B cell (primary cell): ENCODE measurements around the gene BACH2. TPM values are rescaled to one million over a fixed set of nuclear protein-coding genes. Genes with fewer than 3 reads are reported as not detected.

ENCODE experiments used
- ATAC-seq: fragments of 200-7000 bp; cut with Tn5 transposase; one replicate; pipeline ENCODE4 v1.10.0; 2021; ENCODE audit warnings: low read depth, mild to moderate bottlenecking, moderate number of reproducible peaks, moderate library complexity
- CTCF ChIA-PET: fragments of 350-600 bp; sonication (Branson Sonifier 250); formaldehyde crosslinking; loops from one replicate; lab custom pipeline; 2021; ENCODE audit warnings: antibody characterized with exemption, inconsistent platforms; lab: Charles Lee
- POLR2A ChIA-PET: fragments of 350-600 bp; sonication (Branson Sonifier 250); formaldehyde crosslinking; loops from one replicate; lab custom pipeline; 2021; ENCODE audit warnings: antibody characterized with exemption; lab: Charles Lee
- DNase-seq: peaks from one replicate; pipeline ENCODE4 v3.0.0; 2013
- H2AFZ ChIP-seq: 2 replicates; pipeline ENCODE4 v1.6.1; 2012; ENCODE audit warnings: mild to moderate bottlenecking, low read depth, low read length; ENCODE audit not compliant: insufficient read depth, poor library complexity, severe bottlenecking
- H3K27ac ChIP-seq, 2 donors: 1 replicate in 1 of 2; 2 replicates in 1 of 2; pipeline ENCODE4 v1.5.1; 2012 to 2013; ENCODE audit warnings: low read length in 2 of 2, mild to moderate bottlenecking in 2 of 2, moderate library complexity in 1 of 2
- H3K27me3 ChIP-seq, 4 experiments: fragments of 200-600 bp in 1 of 4; sonication (generic) in 1 of 4; replicated peaks in 1 of 4; 1 replicate in 2 of 4; 2 replicates in 2 of 4; pipeline versions ENCODE4 v1.6.1 to v1.7.0; 2013 to 2016; ENCODE audit warnings: low read length in 3 of 4, mild to moderate bottlenecking in 2 of 4, mixed read lengths in 1 of 4, moderate library complexity in 1 of 4; ENCODE audit not compliant: insufficient read depth in 4 of 4, control insufficient read depth in 3 of 4; ENCODE audit errors: control extremely low read depth in 1 of 4
- H3K36me3 ChIP-seq, 2 experiments: replicated peaks in 1 of 2; 1 replicate in 1 of 2; 2 replicates in 1 of 2; pipeline versions ENCODE4 v1.6.1 to v1.7.1; 2013; ENCODE audit warnings: low read length in 1 of 2; ENCODE audit not compliant: insufficient read depth in 2 of 2, control insufficient read depth in 1 of 2; ENCODE audit errors: control extremely low read depth in 1 of 2, extremely low read depth in 1 of 2
- H3K4me1 ChIP-seq, 2 donors: fragments of 200-600 bp in 1 of 2; sonication (generic) in 1 of 2; 1 replicate in 1 of 2; 2 replicates in 1 of 2; pipeline versions ENCODE4 v1.5.1 to v1.6.1; 2013 to 2017; ENCODE audit warnings: low read length in 2 of 2; ENCODE audit not compliant: control insufficient read depth in 2 of 2, insufficient read depth in 2 of 2
- H3K4me2 ChIP-seq: replicated peaks from 2 replicates; pipeline ENCODE3; 2012; ENCODE audit warnings: mild to moderate bottlenecking, low read depth, low read length; ENCODE audit not compliant: poor library complexity, severe bottlenecking
- H3K4me3 ChIP-seq, 5 experiments: fragments of 200-600 bp in 1 of 5; sonication (generic) in 1 of 5; 1 replicate in 3 of 5; 2 replicates in 2 of 5; pipeline versions ENCODE4 v1.5.1 to v1.7.0; 2011 to 2016; ENCODE audit warnings: low read length in 4 of 5, mild to moderate bottlenecking in 4 of 5, low read depth in 2 of 5, control low read depth in 1 of 5, moderate library complexity in 1 of 5; ENCODE audit not compliant: insufficient read depth in 1 of 5; ENCODE audit errors: control extremely low read depth in 1 of 5, extremely low read depth in 1 of 5
- H3K79me2 ChIP-seq: fragments of 200-600 bp; sonication (generic); one replicate; pipeline ENCODE4 v1.6.0; 2016; ENCODE audit warnings: low read length; ENCODE audit not compliant: control insufficient read depth, insufficient read depth
- H3K9ac ChIP-seq: fragments of 200-600 bp; sonication (generic); 2 replicates; pipeline ENCODE4 v1.6.1; 2017; ENCODE audit warnings: mild to moderate bottlenecking, low read length, moderate library complexity
- H3K9me3 ChIP-seq, 3 donors: one replicate each; pipeline versions ENCODE4 v1.6.1 to v1.7.1; 2013; ENCODE audit warnings: low read length in 2 of 3; ENCODE audit not compliant: control insufficient read depth in 2 of 3, insufficient read depth in 1 of 3; ENCODE audit errors: control extremely low read depth in 1 of 3
- H4K20me1 ChIP-seq: 2 replicates; pipeline ENCODE4 v1.6.0; 2012; ENCODE audit warnings: mild to moderate bottlenecking, low read length; ENCODE audit not compliant: insufficient read depth, control insufficient read depth, poor library complexity, severe bottlenecking
- H3K27ac Mint-ChIP-seq: one replicate; pipeline ENCODE4 v1.8.0; 2021; ENCODE audit warnings: mixed read lengths
- H3K27me3 Mint-ChIP-seq: one replicate; pipeline ENCODE4 v1.8.0; 2021; ENCODE audit warnings: mixed read lengths
- H3K4me1 Mint-ChIP-seq: one replicate; pipeline ENCODE4 v1.8.0; 2021; ENCODE audit warnings: mixed read lengths
- H3K4me3 Mint-ChIP-seq: one replicate; pipeline ENCODE4 v1.8.0; 2021; ENCODE audit warnings: mixed read lengths
- H3K9me3 Mint-ChIP-seq: one replicate; pipeline ENCODE4 v1.8.0; 2022; ENCODE audit warnings: mixed read lengths; ENCODE audit not compliant: insufficient read depth
- EZH2 ChIP-seq: IDR thresholded peaks from 2 replicates; pipeline ENCODE4 v1.6.1; 2012; ENCODE audit warnings: borderline replicate concordance, low read depth, mild to moderate bottlenecking, moderate library complexity, low read length; ENCODE audit not compliant: insufficient read depth, poor library complexity, severe bottlenecking
- WGBS: methylation state at CpG from one replicate; pipeline ENCODE4 v1.1.5; 2013; ENCODE audit warnings: missing lambda C conversion rate; ENCODE audit not compliant: insufficient coverage; 5-methylcytosine and 5-hydroxymethylcytosine counted together
- intact Hi-C: fragments of 100-400 bp; cut with micrococcal nuclease; formaldehyde crosslinking; loops from one replicate; pipeline ENCODE4 v1.10.0; 2022
- polyA plus RNA-seq: library from polyadenylated mRNA; depleted of rRNA; stranded (reverse); fragments of >200 nt; gene quantifications from 2 replicates; pipeline ENCODE4 v1.2.3, GENCODE V29; 2012
- total RNA-seq, 2 donors: library from RNA; stranded (reverse); fragments of 120-200 nt in 1 of 2; gene quantifications; 1 replicate in 1 of 2; 2 replicates in 1 of 2; pipeline versions ENCODE4 v1.2.3 to v1.2.4, GENCODE V29; 2013 to 2022
- TF ChIP-seq, protein P1 (sequence below): fragments of 200-600 bp; IDR thresholded peaks from one replicate; pipeline ENCODE4 v1.8.0; 2022; ENCODE audit warnings: antibody characterized with exemption, mild to moderate bottlenecking

Gene BACH2
- total and polyA plus RNA-seq, 2 donors (not counting 1 experiment from before 2014, with no cell fraction given), result 41.1 to 235 TPM

DNA sequence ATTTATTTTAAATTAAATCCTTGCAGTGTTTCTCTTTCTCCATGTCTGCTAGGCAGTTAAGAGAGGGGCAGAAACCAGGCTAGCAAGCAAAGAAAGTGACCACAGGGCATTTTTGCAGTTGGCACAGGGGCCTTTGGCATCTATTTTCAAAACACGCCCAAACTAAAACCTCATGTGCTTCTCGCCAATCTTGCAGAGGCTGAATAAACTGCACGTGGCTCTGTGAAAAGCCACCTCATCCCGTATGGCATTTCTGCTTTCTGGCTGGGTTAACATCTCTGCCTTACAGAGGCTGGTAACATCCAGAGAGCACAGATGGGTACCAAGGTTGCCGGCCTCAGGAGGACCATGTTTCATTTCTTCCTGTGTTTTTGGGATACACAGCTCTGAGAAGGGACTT lies 347.8 kb downstream of the BACH2 start:
- CTCF ChIA-PET, result interaction anchor here (1.1 to 2.8 kb wide), 4 partner anchors 8 to 531 kb away, joined by 3 to 16 read pairs (median 4); no protein-coding TSS in a partner anchor
- intact Hi-C loops, result loop anchor here (10.0 kb wide), 1 partner anchor 124 kb away; the partner anchor contains the start of gene CASP8AP2
- H3K4me3 Mint-ChIP-seq, result no peak overlapping the region

GRCh38 chr6:89944826-89945407 lies 351.7 kb downstream of the BACH2 start:
- TF ChIP-seq EZH2, result no peak
- TF ChIP-seq, protein P1, sequence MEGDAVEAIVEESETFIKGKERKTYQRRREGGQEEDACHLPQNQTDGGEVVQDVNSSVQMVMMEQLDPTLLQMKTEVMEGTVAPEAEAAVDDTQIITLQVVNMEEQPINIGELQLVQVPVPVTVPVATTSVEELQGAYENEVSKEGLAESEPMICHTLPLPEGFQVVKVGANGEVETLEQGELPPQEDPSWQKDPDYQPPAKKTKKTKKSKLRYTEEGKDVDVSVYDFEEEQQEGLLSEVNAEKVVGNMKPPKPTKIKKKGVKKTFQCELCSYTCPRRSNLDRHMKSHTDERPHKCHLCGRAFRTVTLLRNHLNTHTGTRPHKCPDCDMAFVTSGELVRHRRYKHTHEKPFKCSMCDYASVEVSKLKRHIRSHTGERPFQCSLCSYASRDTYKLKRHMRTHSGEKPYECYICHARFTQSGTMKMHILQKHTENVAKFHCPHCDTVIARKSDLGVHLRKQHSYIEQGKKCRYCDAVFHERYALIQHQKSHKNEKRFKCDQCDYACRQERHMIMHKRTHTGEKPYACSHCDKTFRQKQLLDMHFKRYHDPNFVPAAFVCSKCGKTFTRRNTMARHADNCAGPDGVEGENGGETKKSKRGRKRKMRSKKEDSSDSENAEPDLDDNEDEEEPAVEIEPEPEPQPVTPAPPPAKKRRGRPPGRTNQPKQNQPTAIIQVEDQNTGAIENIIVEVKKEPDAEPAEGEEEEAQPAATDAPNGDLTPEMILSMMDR, result peak; percentile 62
- peak overlapping the region in 1 of 2 donors; percentile 42 for H3K27ac ChIP-seq
- no peak overlapping the region for H3K9ac ChIP-seq
- H2AFZ ChIP-seq, result no peak overlapping the region
- no CpG with 5 or more reads among the region's 1 CpG for WGBS
- H3K36me3 ChIP-seq, result peaks cover 12 to 65% of the 10 kb centered on the region in 2 experiments
- ATAC-seq (no peak), DNase-seq (peak; percentile 36)
- no peaks in the 10 kb centered on the region for H3K4me1 ChIP-seq
- H3K4me3 ChIP-seq, result no peak overlapping the region
- ChIA-PET CTCF (interaction anchor here (0.9 to 8.3 kb wide), 7 partner anchors 10 to 532 kb away, joined by 3 to 206 read pairs (median 4); no protein-coding TSS in a partner anchor), POLR2A (interaction anchor here (0.6 kb wide), 1 partner anchor 116 kb away, joined by 3 read pairs; no protein-coding TSS in a partner anchor)
- H3K4me2 ChIP-seq, result no peak overlapping the region
- no peaks in the 10 kb centered on the region for H3K27me3 Mint-ChIP-seq
- peaks cover 85% of the 10 kb centered on the region for H4K20me1 ChIP-seq
- peak overlapping the region; percentile 22 for H3K27ac Mint-ChIP-seq
- no peaks in the 10 kb centered on the region for H3K27me3 ChIP-seq
- no peaks in the 10 kb centered on the region for H3K9me3 Mint-ChIP-seq
- H3K4me1 Mint-ChIP-seq, result peaks cover 11% of the 10 kb centered on the region
- intact Hi-C loops, result loop anchor here (1.0 to 10.0 kb wide), 3 partner anchors 120 to 342 kb away; partner anchors contain the start of gene CASP8AP2
- no peaks in the 10 kb centered on the region for H3K9me3 ChIP-seq
- H3K4me3 Mint-ChIP-seq, result no peak overlapping the region
- H3K79me2 ChIP-seq, result peaks cover 35% of the 10 kb centered on the region

More for the DNA sequence above, 347.8 kb downstream of the BACH2 start:
- H2AFZ ChIP-seq, result no peak overlapping the region
- H4K20me1 ChIP-seq, result peaks cover 85% of the 10 kb centered on the region
- TF ChIP-seq, protein P1, result no peak
- no peak for TF ChIP-seq EZH2
- DNase-seq (no peak), ATAC-seq (no peak)
- H3K9me3 Mint-ChIP-seq, result no peaks in the 10 kb centered on the region
- no peaks in the 10 kb centered on the region for H3K9me3 ChIP-seq
- POLR2A ChIA-PET, result no interaction called here
- H3K27ac ChIP-seq, result no peak overlapping the region
- H3K4me3 ChIP-seq, result no peak overlapping the region
- 99% methylated on average over 5 of the region's 5 CpGs for WGBS
- peaks cover 9 to 11% of the 10 kb centered on the region in 2 donors for H3K4me1 ChIP-seq
- H3K9ac ChIP-seq, result no peak overlapping the region
- H3K4me1 Mint-ChIP-seq, result peaks cover 27% of the 10 kb centered on the region
- no peaks in the 10 kb centered on the region for H3K27me3 Mint-ChIP-seq
- no peaks in the 10 kb centered on the region for H3K27me3 ChIP-seq
- H3K27ac Mint-ChIP-seq, result no peak overlapping the region
- peaks cover 47% of the 10 kb centered on the region for H3K79me2 ChIP-seq
- H3K36me3 ChIP-seq, result peaks cover 9 to 73% of the 10 kb centered on the region in 2 experiments
- no peak overlapping the region for H3K4me2 ChIP-seq
